ENCODE measurements around the gene RHBDL2.

- TF ChIP-seq CTCF (IDR thresholded peaks at IDR 0.05; ENCODE audit: low read depth, low read length, poor library complexity, severe bottlenecking) (no peak), EZH2phosphoT487 (IDR thresholded peaks at IDR 0.05; ENCODE audit: borderline replicate concordance, low read length) (no peak)
These were observed 60.1 kb downstream of the RHBDL2 start, which contains the start of gene GJA9 for GRCh38 chr1:38881487-38881886.

All from DOHH2 (cell line).